Endothelial cell of umbilical vein (primary cell): ENCODE results near the gene RNF144B. TPM values are rescaled to one million over a fixed set of nuclear protein-coding genes. Genes with fewer than 3 reads are reported as not detected.

Experiments used
- BruUV-seq: library from RNA; stranded (reverse); fragments of 400-500 nt; replicated peaks from 2 replicates; lab custom pipeline; 2021; lab: Mats Ljungman, UMichigan
- CTCF ChIA-PET: fragments of 300-600, 350-600 bp; sonication (Branson Sonifier 250); formaldehyde crosslinking; loops from one replicate; lab custom pipeline; 2021; ENCODE audit warnings: antibody characterized with exemption, inconsistent platforms; lab: Charles Lee
- POLR2A ChIA-PET: fragments of 300-600, 350-600 bp; sonication (Branson Sonifier 250); formaldehyde crosslinking; loops from one replicate; lab custom pipeline; 2021; ENCODE audit warnings: antibody characterized with exemption, inconsistent platforms; lab: Charles Lee
- DNase-seq: peaks from one replicate; pipeline ENCODE4 v3.0.0-alpha.2; 2011; ENCODE audit warnings: low read depth, low spot score
- FAIRE-seq: peaks from 2 replicates; lab custom pipeline; 2011; peaks lifted over from hg19 to GRCh38; lab: Jason Lieb, UNC
- H2AFZ ChIP-seq: 2 replicates; pipeline ENCODE4 v1.6.0; 2012; ENCODE audit warnings: low read depth, low read length, control low read depth, inconsistent platforms
- H3K27ac ChIP-seq: 2 replicates; pipeline ENCODE4 v1.5.1; 2011; ENCODE audit warnings: low read depth, mild to moderate bottlenecking, control low read depth, low read length, moderate library complexity; ENCODE audit not compliant: insufficient read depth
- H3K27me3 ChIP-seq, 2 experiments: 2 replicates each; pipeline versions ENCODE4 v1.6.0 to v1.6.1; 2011; ENCODE audit warnings: low read length in 2 of 2, mixed read lengths in 1 of 2; ENCODE audit not compliant: control insufficient read depth in 2 of 2, insufficient read depth in 2 of 2
- H3K36me3 ChIP-seq, 2 experiments: 2 replicates in 1 of 2; 3 replicates in 1 of 2; pipeline ENCODE4 v1.5.1; 2011; ENCODE audit warnings: low read length in 2 of 2, mild to moderate bottlenecking in 1 of 2, moderate library complexity in 1 of 2; ENCODE audit not compliant: control insufficient read depth in 2 of 2, insufficient read depth in 2 of 2; ENCODE audit errors: extremely low read depth in 1 of 2
- H3K4me1 ChIP-seq: 3 replicates; pipeline ENCODE4 v1.5.1; 2011; ENCODE audit warnings: mild to moderate bottlenecking, low read length; ENCODE audit not compliant: control insufficient read depth, insufficient read depth; ENCODE audit errors: extremely low read depth
- H3K4me2 ChIP-seq: 2 replicates; pipeline ENCODE4 v1.6.1; 2011; ENCODE audit warnings: low read length, control low read depth, mixed read lengths; ENCODE audit not compliant: insufficient read depth
- H3K4me3 ChIP-seq, 3 experiments: fragments of 200-600 bp in 1 of 3; sonication (generic), shearing (Covaris generic) in 1 of 3; replicated peaks in 1 of 3; 2 replicates each; pipeline ENCODE4 v1.5.1; 2011 to 2016; ENCODE audit warnings: control low read depth in 3 of 3, low read length in 3 of 3, mild to moderate bottlenecking in 2 of 3, inconsistent platforms in 1 of 3, low read depth in 1 of 3, moderate library complexity in 1 of 3; ENCODE audit not compliant: insufficient read depth in 1 of 3
- H3K79me2 ChIP-seq: 2 replicates; pipeline ENCODE4 v1.6.0; 2012; ENCODE audit warnings: low read length, inconsistent platforms; ENCODE audit not compliant: control insufficient read depth, insufficient read depth
- H3K9ac ChIP-seq: replicated peaks from 2 replicates; pipeline ENCODE3; 2011; ENCODE audit warnings: low read length, control low read depth; ENCODE audit not compliant: insufficient read depth; ENCODE audit errors: extremely low read depth
- H3K9me1 ChIP-seq: replicated peaks from 3 replicates; pipeline ENCODE4 v1.6.0; 2011; ENCODE audit warnings: mild to moderate bottlenecking, low read length; ENCODE audit not compliant: control insufficient read depth, insufficient read depth; ENCODE audit errors: extremely low read depth
- H3K9me3 ChIP-seq: replicated peaks from 2 replicates; pipeline ENCODE4 v1.5.1; 2012; ENCODE audit warnings: low read length, inconsistent platforms; ENCODE audit not compliant: control insufficient read depth, insufficient read depth
- H4K20me1 ChIP-seq: replicated peaks from 2 replicates; pipeline ENCODE3; 2011; ENCODE audit warnings: mild to moderate bottlenecking, low read length; ENCODE audit not compliant: control insufficient read depth, insufficient read depth; ENCODE audit errors: extremely low read depth
- CTCF ChIP-seq, 2 donors: IDR thresholded peaks; 1 replicate in 1 of 2; 2 replicates in 1 of 2; pipeline ENCODE4 v1.5.1; 2011; ENCODE audit warnings: low read length in 2 of 2, mild to moderate bottlenecking in 2 of 2, moderate library complexity in 2 of 2, control low read depth in 1 of 2, inconsistent platforms in 1 of 2, low read depth in 1 of 2; ENCODE audit not compliant: insufficient read depth in 1 of 2; ENCODE audit errors: extremely low read depth in 1 of 2
- EZH2 ChIP-seq: IDR thresholded peaks from 2 replicates; pipeline ENCODE4 v1.6.1; 2012; ENCODE audit warnings: borderline replicate concordance, low read depth, mild to moderate bottlenecking, moderate library complexity, low read length, inconsistent platforms; ENCODE audit not compliant: severe bottlenecking
- FOS ChIP-seq: IDR thresholded peaks from 2 replicates; pipeline ENCODE4 v1.6.1; 2011; ENCODE audit warnings: mild to moderate bottlenecking, low read length, moderate library complexity, borderline replicate concordance; ENCODE audit not compliant: insufficient read depth
- GATA2 ChIP-seq: IDR thresholded peaks from 2 replicates; pipeline ENCODE4 v1.7.0; 2011; ENCODE audit warnings: low read depth, mild to moderate bottlenecking, moderate library complexity, mixed read lengths, low read length; ENCODE audit not compliant: insufficient read length, insufficient read depth
- JUN ChIP-seq: IDR thresholded peaks from 2 replicates; pipeline ENCODE4 v1.6.1; 2011; ENCODE audit warnings: borderline replicate concordance, low read depth; ENCODE audit not compliant: insufficient read length, insufficient read depth
- MAX ChIP-seq: IDR thresholded peaks from 2 replicates; pipeline ENCODE4 v1.6.1; 2011; ENCODE audit not compliant: insufficient read depth, insufficient read length
- MYC ChIP-seq: IDR thresholded peaks from one replicate; pipeline ENCODE4 v1.6.1; 2011; ENCODE audit warnings: mild to moderate bottlenecking, low read depth, low read length
- POLR2A ChIP-seq: IDR thresholded peaks from 2 replicates; pipeline ENCODE4 v1.6.1; 2012; ENCODE audit warnings: low read depth, mild to moderate bottlenecking, control low read depth, low read length
- POLR2AphosphoS5 ChIP-seq: IDR thresholded peaks from 2 replicates; pipeline ENCODE4 v1.6.1; 2012; ENCODE audit warnings: low read depth, mild to moderate bottlenecking, control low read depth, low read length, moderate library complexity; ENCODE audit not compliant: insufficient read depth
- dilution Hi-C: fragments of 300-500 bp; cut with MboI; formaldehyde crosslinking; loops from one replicate; pipeline ENCODE4 v1.15.0; 2019; ENCODE audit warnings: low sequenced_read_pairs; ENCODE audit not compliant: extremely low pct_ligation_motif_present
- intact Hi-C: fragments of 100-400 bp; cut with micrococcal nuclease; formaldehyde crosslinking; loops from one replicate; pipeline ENCODE4 v1.10.0; 2022
- polyA plus RNA-seq, 4 experiments: library from polyadenylated mRNA; depleted of rRNA in 3 of 4; stranded (reverse) in 3 of 4; unstranded in 1 of 4; fragments of >200 nt; gene quantifications; 2 replicates each; pipeline versions ENCODE4 v1.2.1 to v1.2.3, GENCODE V29; 2011 to 2012; ENCODE audit warnings: missing spikeins in 1 of 4
- total RNA-seq: library from RNA; stranded (reverse); gene quantifications from 2 replicates; pipeline ENCODE4 v1.2.3, GENCODE V29; 2021

The RNF144B gene
- total and polyA plus RNA-seq, 2 donors (not counting 3 experiments of a cell fraction or from before 2014, with no cell fraction given) = 18.1 to 97.3 TPM

- Histone ChIP-seq H3K36me3 (peaks cover 0 to 7% of the 10 kb centered on the region in 2 experiments), H3K79me2 (peaks cover 87% of the 10 kb centered on the region), H3K27me3 (no peaks in the 10 kb centered on the region), H4K20me1 (peaks cover 5% of the 10 kb centered on the region), H3K9me3 (no peaks in the 10 kb centered on the region), H2AFZ (no peak overlapping the region), H3K4me2 (no peak overlapping the region), H3K27ac (no peak overlapping the region), H3K9me1 (no peaks in the 10 kb centered on the region), H3K4me3 (no peak overlapping the region), H3K9ac (no peak overlapping the region), H3K4me1 (no peaks in the 10 kb centered on the region)
- FAIRE-seq = no peak
- ChIA-PET POLR2A (no interaction called here), CTCF (no interaction called here)
- dilution Hi-C loops (no loop called here), intact Hi-C loops (no loop called here)
- no TSS peak for BruUV-seq
- TF ChIP-seq CTCF (IDR thresholded peaks at IDR 0.05; ENCODE audit: extremely low read depth in 1 of 2, insufficient read depth in 1 of 2, low read depth in 1 of 2, low read length in 2 of 2) = no peak
- DNase-seq = no peak
Observed at GRCh38 chr6:18422136-18422535, 35.0 kb downstream of the RNF144B start.

- H4K20me1 ChIP-seq = peaks cover 5% of the 10 kb centered on the region
- TF ChIP-seq JUN (no peak), POLR2A (no peak), EZH2 (no peak), POLR2AphosphoS5 (no peak), FOS (no peak), CTCF (IDR thresholded peaks at IDR 0.05; ENCODE audit: extremely low read depth in 1 of 2, insufficient read depth in 1 of 2, low read depth in 1 of 2, low read length in 2 of 2) (no peak), MYC (no peak), GATA2 (no peak), MAX (no peak)
- no peak overlapping the region for H3K4me2 ChIP-seq
- peaks cover 4% of the 10 kb centered on the region for H3K4me1 ChIP-seq
- intact Hi-C loops = no loop called here
- ChIA-PET POLR2A (no interaction called here), CTCF (no interaction called here)
- H3K9ac ChIP-seq = no peak overlapping the region
- no peaks in the 10 kb centered on the region for H3K9me3 ChIP-seq
- H3K4me3 ChIP-seq = no peak overlapping the region
- FAIRE-seq (no peak), DNase-seq (no peak)
- peaks cover 79% of the 10 kb centered on the region for H3K79me2 ChIP-seq
- H3K27ac ChIP-seq = no peak overlapping the region
- H3K27me3 ChIP-seq = no peaks in the 10 kb centered on the region
- peaks cover 6 to 7% of the 10 kb centered on the region in 2 experiments for H3K36me3 ChIP-seq
- no peaks in the 10 kb centered on the region for H3K9me1 ChIP-seq
- BruUV-seq = no TSS peak
- dilution Hi-C loops = no loop called here
- no peak overlapping the region for H2AFZ ChIP-seq
Observed at GRCh38 chr6:18423426-18423825, 36.3 kb downstream of the RNF144B start.
